IMR-90 (cell line): ENCODE measurements around the gene PLA2G15. TPM values are rescaled to one million over a fixed set of nuclear protein-coding genes. Genes with fewer than 3 reads are reported as not detected.

Experiments used
- ATAC-seq: fragments of 200-7000 bp; cut with Tn5 transposase; 2 replicates; pipeline ENCODE4 v1.9.1; 2020; ENCODE audit warnings: low read depth, mild to moderate bottlenecking, moderate library complexity
- BruUV-seq: library from RNA; stranded (reverse); fragments of 400-500 nt; replicated peaks from 2 replicates; lab custom pipeline; 2021; lab: Mats Ljungman, UMichigan
- CTCF ChIA-PET: fragments of 300-600 bp; formaldehyde crosslinking; extraction: SDS; loops from one replicate; lab custom pipeline; 2021; ENCODE audit warnings: antibody characterized with exemption; lab: Yijun Ruan, JAX
- POLR2A ChIA-PET: fragments of 300-600 bp; sonication (Branson Sonifier 250); formaldehyde crosslinking; loops from one replicate; lab custom pipeline; 2022; ENCODE audit warnings: antibody characterized with exemption; ENCODE audit not compliant: unreplicated experiment; lab: Charles Lee
- DNase-seq: peaks from one replicate; pipeline ENCODE4 v3.0.0; 2013
- H2AFZ ChIP-seq: replicated peaks from 2 replicates; pipeline ENCODE3; 2013; ENCODE audit warnings: low read length, mild to moderate bottlenecking; ENCODE audit not compliant: poor library complexity
- H2AK5ac ChIP-seq: 2 replicates; pipeline ENCODE4 v1.6.1; 2013; ENCODE audit warnings: low read depth, low read length, inconsistent platforms
- H2AK9ac ChIP-seq: replicated peaks from 2 replicates; pipeline ENCODE3; 2013; ENCODE audit warnings: mild to moderate bottlenecking, low read depth, low read length, moderate library complexity; ENCODE audit not compliant: poor library complexity
- H2BK120ac ChIP-seq: 2 replicates; pipeline ENCODE4 v1.6.1; 2013; ENCODE audit warnings: low read depth, low read length, inconsistent platforms
- H2BK15ac ChIP-seq: 3 replicates; pipeline ENCODE4 v1.6.1; 2013; ENCODE audit warnings: low read depth, low read length, inconsistent platforms
- H2BK20ac ChIP-seq: 2 replicates; pipeline ENCODE4 v1.6.1; 2013; ENCODE audit warnings: low read depth, mild to moderate bottlenecking, inconsistent platforms, low read length, moderate library complexity
- H2BK5ac ChIP-seq: 2 replicates; pipeline ENCODE4 v1.6.1; 2013; ENCODE audit warnings: mild to moderate bottlenecking, low read depth, low read length, inconsistent platforms; ENCODE audit not compliant: poor library complexity, severe bottlenecking
- H3K14ac ChIP-seq: replicated peaks from 2 replicates; pipeline ENCODE4 v1.6.1; 2013; ENCODE audit warnings: low read depth, low read length, inconsistent platforms
- H3K18ac ChIP-seq: 2 replicates; pipeline ENCODE4 v1.6.1; 2013; ENCODE audit warnings: low read depth, low read length, control low read depth
- H3K23ac ChIP-seq: 2 replicates; pipeline ENCODE4 v1.6.1; 2013; ENCODE audit warnings: low read depth, low read length, inconsistent platforms
- H3K27ac ChIP-seq: 2 replicates; pipeline ENCODE4 v1.5.1; 2013; ENCODE audit warnings: mild to moderate bottlenecking, control low read depth, low read length; ENCODE audit not compliant: insufficient read depth
- H3K27me3 ChIP-seq: 2 replicates; pipeline ENCODE4 v1.6.1; 2013; ENCODE audit warnings: low read length; ENCODE audit not compliant: control insufficient read depth, insufficient read depth
- H3K36me3 ChIP-seq: 2 replicates; pipeline ENCODE4 v1.6.1; 2013; ENCODE audit warnings: low read length, mixed read lengths; ENCODE audit not compliant: control insufficient read depth, insufficient read depth
- H3K4ac ChIP-seq: 2 replicates; pipeline ENCODE4 v1.6.1; 2013; ENCODE audit warnings: low read depth, low read length, inconsistent platforms
- H3K4me1 ChIP-seq: 2 replicates; pipeline ENCODE4 v1.6.1; 2013; ENCODE audit warnings: low read length, mixed read lengths; ENCODE audit not compliant: control insufficient read depth, insufficient read depth
- H3K4me2 ChIP-seq: 2 replicates; pipeline ENCODE4 v1.6.1; 2013; ENCODE audit warnings: low read depth, mild to moderate bottlenecking, control low read depth, low read length, moderate library complexity
- H3K4me3 ChIP-seq: 2 replicates; pipeline ENCODE4 v1.5.1; 2013; ENCODE audit warnings: low read depth, mild to moderate bottlenecking, control low read depth, low read length, moderate library complexity; ENCODE audit not compliant: insufficient read depth
- H3K56ac ChIP-seq: 2 replicates; pipeline ENCODE4 v1.6.1; 2013; ENCODE audit warnings: low read length, inconsistent platforms; ENCODE audit not compliant: insufficient read depth; ENCODE audit errors: extremely low read depth
- H3K79me1 ChIP-seq, 2 experiments: 2 replicates each; pipeline ENCODE4 v1.6.1; 2013; ENCODE audit warnings: low read length in 2 of 2, inconsistent platforms in 1 of 2, low read depth in 1 of 2
- H3K9ac ChIP-seq: 2 replicates; pipeline ENCODE4 v1.6.1; 2013; ENCODE audit warnings: low read depth, low read length, control low read depth
- H3K9me1 ChIP-seq: 2 replicates; pipeline ENCODE4 v1.6.1; 2013; ENCODE audit warnings: low read length, inconsistent platforms; ENCODE audit not compliant: insufficient read depth
- H3K9me3 ChIP-seq: 2 replicates; pipeline ENCODE4 v1.6.1; 2013; ENCODE audit warnings: low read length; ENCODE audit not compliant: control insufficient read depth, insufficient read depth
- H4K20me1 ChIP-seq: 2 replicates; pipeline ENCODE4 v1.6.1; 2013; ENCODE audit warnings: low read length, inconsistent platforms; ENCODE audit not compliant: insufficient read depth
- H4K5ac ChIP-seq: 2 replicates; pipeline ENCODE4 v1.6.1; 2013; ENCODE audit warnings: mild to moderate bottlenecking, low read depth, low read length, control low read depth
- H4K8ac ChIP-seq, 2 experiments: 2 replicates each; pipeline ENCODE4 v1.6.1; 2013; ENCODE audit warnings: low read depth in 2 of 2, low read length in 2 of 2, control low read depth in 1 of 2, inconsistent platforms in 1 of 2
- H4K91ac ChIP-seq: 2 replicates; pipeline ENCODE4 v1.6.1; 2013; ENCODE audit warnings: low read depth, low read length, inconsistent platforms; ENCODE audit not compliant: insufficient read depth
- MAZ ChIP-seq: IDR thresholded peaks from 2 replicates; pipeline ENCODE4 v1.6.1; 2012; ENCODE audit warnings: low read depth, mild to moderate bottlenecking, low read length, improper control_type of control experiment, moderate library complexity, borderline replicate concordance
- NFE2L2 ChIP-seq: fragments of 150-350 bp; IDR thresholded peaks from 2 replicates; pipeline ENCODE4 v1.6.1; 2016; ENCODE audit warnings: low read depth, mild to moderate bottlenecking, low read length
- POLR2A ChIP-seq: IDR thresholded peaks from 2 replicates; pipeline ENCODE4 v1.6.1; 2012; ENCODE audit warnings: mild to moderate bottlenecking, low read depth, low read length
- USF2 ChIP-seq: fragments of 150-350 bp; IDR thresholded peaks from 2 replicates; pipeline ENCODE4 v1.6.1; 2017; ENCODE audit warnings: mild to moderate bottlenecking, antibody characterized with exemption, low read length, low read depth
- WGBS, 2 experiments: methylation state at CpG; one replicate each; pipeline versions ENCODE4 v1.1.5 to v1.1.7; 2013; ENCODE audit warnings: missing lambda C conversion rate in 2 of 2; ENCODE audit not compliant: insufficient read length in 1 of 2; ENCODE audit errors: extremely low coverage in 2 of 2; 5-methylcytosine and 5-hydroxymethylcytosine counted together
- dilution Hi-C: fragments of 300-500 bp; cut with HindIII; formaldehyde crosslinking; loops from one replicate; pipeline ENCODE4 v1.14.3; 2018; ENCODE audit warnings: low sequenced_read_pairs; ENCODE audit not compliant: unreplicated experiment
- in situ Hi-C: fragments of 300-500 bp; cut with MboI; formaldehyde crosslinking; loops from 3 replicates; pipeline ENCODE4 v1.14.3; 2019; ENCODE audit warnings: low sequenced_read_pairs, inconsistent platforms, mixed read lengths
- intact Hi-C: fragments of 100-400 bp; cut with micrococcal nuclease; formaldehyde crosslinking; loops from 2 replicates; pipeline ENCODE4 v1.10.0; 2022
- polyA plus RNA-seq, 3 experiments: library from polyadenylated mRNA; depleted of rRNA; stranded (reverse); fragments of >200 nt; gene quantifications; 2 replicates each; pipeline ENCODE4 v1.2.3, GENCODE V29; 2012; ENCODE audit warnings: low replicate concordance in 1 of 3
- total RNA-seq: library from RNA; depleted of rRNA; stranded (reverse); fragments of >200 nt; gene quantifications from 2 replicates; pipeline ENCODE4 v1.2.3, GENCODE V29; 2012

The PLA2G15 gene
- total and polyA plus RNA-seq, 2 of the 4 experiments (the other 2 are of a cell fraction) = 19.5 to 31.7 TPM

DNA sequence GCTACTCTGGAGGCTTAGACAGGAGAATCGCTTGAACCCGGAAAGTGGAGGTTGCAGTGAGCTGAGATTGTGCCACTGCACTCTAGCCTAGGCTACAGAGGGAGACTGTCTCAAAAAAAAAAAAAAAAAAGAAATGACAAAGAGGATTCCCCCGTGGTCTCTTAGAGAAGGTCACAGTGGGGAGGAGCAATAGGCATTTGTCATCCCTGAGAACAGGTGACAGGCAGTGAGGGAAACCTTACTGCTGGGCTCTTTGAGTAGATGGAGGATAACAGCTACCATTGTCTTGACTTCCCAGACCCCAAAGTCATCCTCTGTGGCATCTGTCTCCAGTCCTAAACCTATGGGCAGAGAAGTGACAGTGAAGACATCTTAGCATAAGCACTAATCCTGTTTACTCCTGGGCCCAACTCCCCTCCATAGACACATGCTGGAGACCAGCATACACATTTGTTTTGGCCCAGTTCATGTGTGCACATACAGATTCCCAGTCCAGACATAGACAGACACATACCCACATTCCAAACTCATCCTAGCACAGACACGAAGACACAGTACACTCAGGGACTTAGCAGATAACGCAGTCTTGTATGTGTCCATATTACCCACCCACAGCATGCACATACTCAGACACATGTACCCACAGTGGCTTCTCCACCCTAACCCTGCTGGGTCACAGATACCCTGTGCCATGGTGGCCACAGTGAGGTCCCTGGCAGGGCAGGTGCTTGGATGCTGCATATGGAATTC, 11.9 kb upstream of the PLA2G15 start:
- in situ Hi-C loops = no loop called here
- no peaks in the 10 kb centered on the region for H3K9me3 ChIP-seq
- intact Hi-C loops = no loop called here
- no peak overlapping the region for H3K4me2 ChIP-seq
- H2AK9ac ChIP-seq = peak overlapping the region; percentile 20
- H4K20me1 ChIP-seq = 0 out of 2 replicates have a peak, but pooled peaks cover 3% of the 10 kb centered on the region
- no peak overlapping the region for H2BK5ac ChIP-seq
- no peak overlapping the region for H3K9ac ChIP-seq
- H3K23ac ChIP-seq = no peak overlapping the region
- no peak overlapping the region for H4K5ac ChIP-seq
- no peak overlapping the region for H2BK20ac ChIP-seq
- H3K36me3 ChIP-seq = peaks cover 2% of the 10 kb centered on the region
- no peak overlapping the region for H3K18ac ChIP-seq
- ATAC-seq (no peak), DNase-seq (no peak)
- no peaks in the 10 kb centered on the region for H3K27me3 ChIP-seq
- no peak overlapping the region for H2BK15ac ChIP-seq
- ChIA-PET CTCF (no interaction called here), POLR2A (no interaction called here)
- H2BK120ac ChIP-seq = no peak overlapping the region
- H4K8ac ChIP-seq = no peak overlapping the region
- TF ChIP-seq USF2 (no peak), MAZ (no peak), NFE2L2 (no peak), POLR2A (no peak)
- H3K4me1 ChIP-seq = peaks cover 10% of the 10 kb centered on the region
- no TSS peak for BruUV-seq
- dilution Hi-C loops = no loop called here
- H3K4me3 ChIP-seq = no peak overlapping the region
- H3K9me1 ChIP-seq = peaks cover 8% of the 10 kb centered on the region
- H3K27ac ChIP-seq = no peak overlapping the region
- peaks cover 0 to 9% of the 10 kb centered on the region in 2 experiments; a peak in 1 of 4 replicates for H3K79me1 ChIP-seq
- no peak overlapping the region for H2AFZ ChIP-seq
- no peak overlapping the region for H3K14ac ChIP-seq
- H4K91ac ChIP-seq = no peak overlapping the region
- no peak overlapping the region for H3K56ac ChIP-seq
- H2AK5ac ChIP-seq = no peak overlapping the region
- H3K4ac ChIP-seq = no peak overlapping the region
- WGBS, 2 experiments = no CpG with 5 or more reads among the region's 5 CpGs
